ENCODE measurements around the gene SCUBE1.

GRCh38 chr22:43172191-43172590 is 171.0 kb downstream of the SCUBE1 start:
- TF ChIP-seq ZNF274 (IDR thresholded peaks at IDR 0.05; ENCODE audit: low read depth, low read length) (no peak), SUZ12 (IDR thresholded peaks at IDR 0.05; ENCODE audit: extremely low read depth, insufficient read depth, insufficient read length) (no peak), YY1 (IDR thresholded peaks at IDR 0.05; ENCODE audit: insufficient read depth, insufficient read length) (no peak)
